AG04449 (cell line): Measurements from ENCODE around the gene GNPDA2.

ENCODE experiments used
- CTCF ChIA-PET: fragments of 350-600 bp; formaldehyde crosslinking; extraction: SDS; loops from one replicate; lab custom pipeline; 2021; ENCODE audit warnings: antibody characterized with exemption; lab: Yijun Ruan, JAX
- POLR2A ChIA-PET: fragments of 400-600, 350-600 bp; formaldehyde crosslinking; extraction: SDS; loops from one replicate; lab custom pipeline; 2020; ENCODE audit warnings: antibody characterized with exemption, inconsistent platforms; lab: Yijun Ruan, JAX
- DNase-seq: peaks from one replicate; pipeline ENCODE4 v3.0.0-alpha.2; 2010; ENCODE audit warnings: low read depth, low spot score
- H3K4me3 ChIP-seq: 2 replicates; pipeline ENCODE4 v1.5.1; 2011; ENCODE audit warnings: low read depth, mild to moderate bottlenecking, control low read depth, low read length
- CTCF ChIP-seq: IDR thresholded peaks from one replicate; pipeline ENCODE4 v1.5.1; 2011; ENCODE audit warnings: mild to moderate bottlenecking, moderate library complexity, low read length, control low read depth, inconsistent platforms; ENCODE audit not compliant: insufficient read depth; ENCODE audit errors: missing control alignments

GNPDA2 gene

GRCh38 chr4:44675366-44675765 is 51.0 kb downstream of the GNPDA2 start:
- ChIA-PET CTCF (no interaction called here), POLR2A (no interaction called here)
- H3K4me3 ChIP-seq = no peak overlapping the region
- no peak for DNase-seq
- no peak for TF ChIP-seq CTCF

- POLR2A ChIA-PET = no interaction called here
- CTCF ChIA-PET = no interaction called here
- DNase-seq = no peak
- TF ChIP-seq CTCF = no peak
- H3K4me3 ChIP-seq = no peak overlapping the region
Observed at GRCh38 chr4:44674471-44674870, 51.9 kb downstream of the GNPDA2 start.

- CTCF ChIA-PET = no interaction called here
- no peak for TF ChIP-seq CTCF
- DNase-seq = no peak
- H3K4me3 ChIP-seq = no peak overlapping the region
- POLR2A ChIA-PET = no interaction called here
Observed at GRCh38 chr4:44671636-44672035, 54.7 kb downstream of the GNPDA2 start.

GRCh38 chr4:44670506-44671199 is 55.7 kb downstream of the GNPDA2 start:
- H3K4me3 ChIP-seq = no peak overlapping the region
- no peak for DNase-seq
- TF ChIP-seq CTCF = no peak
- ChIA-PET POLR2A (no interaction called here), CTCF (no interaction called here)

GRCh38 chr4:44668526-44668925 is 57.8 kb downstream of the GNPDA2 start:
- DNase-seq = no peak
- ChIA-PET CTCF (no interaction called here), POLR2A (no interaction called here)
- TF ChIP-seq CTCF = no peak
- no peak overlapping the region for H3K4me3 ChIP-seq

- no peak for DNase-seq
- no peak for TF ChIP-seq CTCF
- no peak overlapping the region for H3K4me3 ChIP-seq
- ChIA-PET CTCF (no interaction called here), POLR2A (no interaction called here)
Observed at GRCh38 chr4:44663539-44664263, 62.7 kb downstream of the GNPDA2 start.
